SK-N-SH (cell line): ENCODE measurements around the gene SLC24A4. TPM values are rescaled to one million over a fixed set of nuclear protein-coding genes. Genes with fewer than 3 reads are reported as not detected.

Experiments
- CTCF ChIA-PET: fragments of 300-600, 350-600 bp; formaldehyde crosslinking; extraction: SDS; loops from one replicate; lab custom pipeline; 2021; lab: Yijun Ruan, JAX
- POLR2A ChIA-PET: fragments of 350-600 bp; sonication (Branson Sonifier 250); formaldehyde crosslinking; extraction: SDS; loops from one replicate; lab custom pipeline; 2020; ENCODE audit warnings: antibody characterized with exemption, inconsistent platforms; lab: Yijun Ruan, JAX
- DNase-seq: peaks from one replicate; pipeline ENCODE4 v3.0.0; 2012
- H2AFZ ChIP-seq: fragments of 200-600 bp; sonication (generic); 2 replicates; pipeline ENCODE4 v1.8.1; 2016; ENCODE audit warnings: antibody characterized with exemption, mild to moderate bottlenecking, low read depth
- H3F3A ChIP-seq: fragments of 200-600 bp; sonication (generic); replicated peaks from 2 replicates; pipeline ENCODE3; 2016; ENCODE audit warnings: antibody characterized with exemption, mild to moderate bottlenecking; ENCODE audit not compliant: insufficient read depth
- H3K27ac ChIP-seq, 2 experiments: fragments of 200-500 bp in 1 of 2; fragments of 200-600 bp in 1 of 2; sonication (Bioruptor generic) in 1 of 2; sonication (generic), shearing (Covaris generic) in 1 of 2; 2 replicates each; pipeline versions ENCODE4 v1.5.1 to v1.6.1; 2014 to 2016; ENCODE audit warnings: low read depth in 2 of 2, inconsistent platforms in 1 of 2, low read length in 1 of 2, mild to moderate bottlenecking in 1 of 2, mixed read lengths in 1 of 2
- H3K27me3 ChIP-seq: fragments of 200-600 bp; sonication (generic), shearing (Covaris generic); 2 replicates; pipeline ENCODE4 v1.6.1; 2016; ENCODE audit warnings: mixed run types; ENCODE audit not compliant: insufficient read depth
- H3K36me3 ChIP-seq, 2 experiments: fragments of 200-500 bp in 1 of 2; fragments of 200-600 bp in 1 of 2; sonication (Bioruptor generic) in 1 of 2; sonication (generic) in 1 of 2; replicated peaks in 1 of 2; 2 replicates each; pipeline versions ENCODE3 to v1.5.1; 2014 to 2016; ENCODE audit warnings: low read length in 1 of 2, mild to moderate bottlenecking in 1 of 2; ENCODE audit not compliant: insufficient read depth in 2 of 2, control insufficient read depth in 1 of 2
- H3K4me1 ChIP-seq, 2 experiments: fragments of 200-500 bp in 1 of 2; fragments of 200-600 bp in 1 of 2; sonication (Bioruptor generic) in 1 of 2; sonication (generic), shearing (Covaris generic) in 1 of 2; 2 replicates each; pipeline versions ENCODE4 v1.5.1 to v1.6.1; 2014 to 2016; ENCODE audit warnings: low read depth in 1 of 2, low read length in 1 of 2, mixed run types in 1 of 2; ENCODE audit not compliant: insufficient read depth in 2 of 2, control insufficient read depth in 1 of 2
- H3K4me2 ChIP-seq: fragments of 200-600 bp; sonication (generic), shearing (Covaris generic); 2 replicates; pipeline ENCODE4 v1.6.1; 2017; ENCODE audit warnings: mixed run types
- H3K4me3 ChIP-seq, 2 experiments: fragments of 200-500 bp in 1 of 2; fragments of 200-600 bp in 1 of 2; sonication (Bioruptor generic) in 1 of 2; sonication (generic), shearing (Covaris generic) in 1 of 2; 2 replicates each; pipeline versions ENCODE4 v1.5.1 to v1.8.1; 2014 to 2016; ENCODE audit warnings: low read depth in 2 of 2, inconsistent platforms in 1 of 2, low read length in 1 of 2, mild to moderate bottlenecking in 1 of 2, mixed read lengths in 1 of 2, moderate library complexity in 1 of 2
- H3K79me2 ChIP-seq: fragments of 200-600 bp; sonication (generic); 2 replicates; pipeline ENCODE4 v1.8.1; 2017; ENCODE audit warnings: mild to moderate bottlenecking; ENCODE audit not compliant: insufficient read depth
- H3K9ac ChIP-seq: fragments of 200-600 bp; sonication (generic); 2 replicates; pipeline ENCODE4 v1.6.1; 2017; ENCODE audit warnings: mixed run types
- H3K9me2 ChIP-seq: fragments of 200-600 bp; sonication (generic); 2 replicates; pipeline ENCODE4 v1.6.1; 2017; ENCODE audit warnings: mixed run types
- H3K9me3 ChIP-seq: fragments of 200-600 bp; sonication (generic); 2 replicates; pipeline ENCODE4 v1.6.1; 2017; ENCODE audit warnings: mixed run types, mild to moderate bottlenecking, moderate library complexity
- H4K20me1 ChIP-seq: fragments of 200-600 bp; sonication (generic); 2 replicates; pipeline ENCODE4 v1.6.1; 2017; ENCODE audit warnings: mild to moderate bottlenecking, mixed run types; ENCODE audit not compliant: insufficient read depth
- EP300 ChIP-seq, 2 experiments: IDR thresholded peaks; 2 replicates each; pipeline versions ENCODE4 v1.4.0 to v1.6.1; 2012; ENCODE audit warnings: borderline replicate concordance in 1 of 2, low read depth in 1 of 2, low read length in 1 of 2
- FOSL2 ChIP-seq: IDR thresholded peaks from 2 replicates; pipeline ENCODE4 v1.4.0; 2012; ENCODE audit warnings: low read depth, mild to moderate bottlenecking, moderate library complexity, borderline replicate concordance
- FOXJ3 ChIP-seq: sonication (generic); formaldehyde crosslinking; IDR thresholded peaks from 2 replicates; pipeline ENCODE4 v1.5.1; 2020; ENCODE audit warnings: mild to moderate bottlenecking, missing genetic modification reagents
- FOXM1 ChIP-seq: IDR thresholded peaks from 2 replicates; pipeline ENCODE4 v1.4.0; 2012; ENCODE audit warnings: low read depth, mild to moderate bottlenecking
- GABPA ChIP-seq: IDR thresholded peaks from 2 replicates; pipeline ENCODE4 v1.4.0; 2012; ENCODE audit warnings: low read depth, mild to moderate bottlenecking
- JUND ChIP-seq: IDR thresholded peaks from 2 replicates; pipeline ENCODE4 v1.4.0; 2012
- MEF2A ChIP-seq: IDR thresholded peaks from 2 replicates; pipeline ENCODE4 v1.4.0; 2012; ENCODE audit warnings: low read depth, borderline replicate concordance
- NRF1 ChIP-seq: IDR thresholded peaks from 2 replicates; pipeline ENCODE4 v1.6.1; 2012; ENCODE audit warnings: low read depth, mild to moderate bottlenecking, low read length
- POLR2AphosphoS5 ChIP-seq: IDR thresholded peaks from 2 replicates; pipeline ENCODE4 v1.6.1; 2012; ENCODE audit warnings: low read depth, low read length
- RAD21 ChIP-seq: IDR thresholded peaks from 2 replicates; pipeline ENCODE4 v1.6.1; 2012; ENCODE audit warnings: mild to moderate bottlenecking, low read length
- RCOR1 ChIP-seq: fragments of 150-350 bp; IDR thresholded peaks from 2 replicates; pipeline ENCODE4 v1.6.1; 2017; ENCODE audit warnings: antibody characterized with exemption, low read length
- RFX5 ChIP-seq: IDR thresholded peaks from 2 replicates; pipeline ENCODE4 v1.6.1; 2012; ENCODE audit warnings: mild to moderate bottlenecking, improper control_type of control experiment, low read length
- SIN3A ChIP-seq: IDR thresholded peaks from 2 replicates; pipeline ENCODE4 v1.6.1; 2012; ENCODE audit warnings: low read depth, mild to moderate bottlenecking, low read length, moderate library complexity, borderline replicate concordance
- TCF12 ChIP-seq: IDR thresholded peaks from 2 replicates; pipeline ENCODE4 v1.4.0; 2012
- WGBS: methylation state at CpG from one replicate; pipeline ENCODE4 v1.1.6; 2017; ENCODE audit warnings: low lambda C conversion rate; 5-methylcytosine and 5-hydroxymethylcytosine counted together
- polyA plus RNA-seq, 3 experiments: library from polyadenylated mRNA; depleted of rRNA; stranded (reverse); fragments of >200 nt; gene quantifications; 2 replicates each; pipeline ENCODE4 v1.2.3, GENCODE V29; 2012
- TF ChIP-seq, protein P1 (sequence below): fragments of 150-350 bp; IDR thresholded peaks from 2 replicates; pipeline ENCODE4 v1.6.1; 2017; ENCODE audit warnings: antibody characterized with exemption, low read length, low read depth, borderline replicate concordance
- TF ChIP-seq, protein P2 (sequence below): fragments of 150-350 bp; IDR thresholded peaks from 2 replicates; pipeline ENCODE4 v1.6.1; 2016; ENCODE audit warnings: mild to moderate bottlenecking, low read depth, low read length
- TF ChIP-seq, protein P3 (sequence below): fragments of 200-600 bp; sonication (generic); IDR thresholded peaks from 2 replicates; pipeline ENCODE4 v1.6.1; 2017; ENCODE audit warnings: antibody characterized with exemption, mild to moderate bottlenecking, moderate library complexity
- TF ChIP-seq, protein P4 (sequence below): IDR thresholded peaks from 2 replicates; pipeline ENCODE4; 2012

SLC24A4 gene
- polyA plus RNA-seq, 1 of the 3 experiments (the other 2 are of a cell fraction): 0.07 TPM

DNA sequence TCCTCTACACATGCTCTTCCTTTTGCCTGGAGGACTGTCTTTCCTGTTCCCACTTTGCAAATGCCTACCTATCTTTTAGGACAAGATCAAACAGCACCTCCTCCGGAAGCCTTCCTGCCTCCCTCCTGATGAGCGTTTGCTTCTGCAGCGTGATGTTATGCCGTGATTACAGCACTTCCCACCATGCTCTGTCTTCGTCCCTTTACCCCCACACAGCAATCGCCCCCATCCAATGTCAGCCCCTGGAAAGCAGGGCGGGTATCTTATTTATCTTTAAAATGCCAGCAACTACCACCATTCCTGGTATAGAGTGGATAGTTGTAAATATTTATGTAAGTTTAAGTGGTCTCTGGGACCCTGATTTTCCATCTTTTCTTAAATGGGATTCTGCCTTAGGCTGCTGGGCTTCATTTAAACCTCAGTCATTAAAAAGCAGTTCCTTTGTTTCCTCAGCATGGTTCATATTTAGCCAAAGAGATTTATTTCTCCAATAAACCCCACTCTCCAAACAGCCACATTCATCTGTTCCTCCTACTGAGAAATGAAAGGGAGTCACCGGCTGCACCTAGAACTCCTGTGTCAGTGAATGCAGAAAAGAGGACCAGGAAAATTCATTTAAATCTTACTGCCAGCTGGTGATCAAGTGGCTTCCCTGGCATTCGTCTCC, 33.8 kb upstream of the SLC24A4 start (continued):
- TF ChIP-seq, protein P1, sequence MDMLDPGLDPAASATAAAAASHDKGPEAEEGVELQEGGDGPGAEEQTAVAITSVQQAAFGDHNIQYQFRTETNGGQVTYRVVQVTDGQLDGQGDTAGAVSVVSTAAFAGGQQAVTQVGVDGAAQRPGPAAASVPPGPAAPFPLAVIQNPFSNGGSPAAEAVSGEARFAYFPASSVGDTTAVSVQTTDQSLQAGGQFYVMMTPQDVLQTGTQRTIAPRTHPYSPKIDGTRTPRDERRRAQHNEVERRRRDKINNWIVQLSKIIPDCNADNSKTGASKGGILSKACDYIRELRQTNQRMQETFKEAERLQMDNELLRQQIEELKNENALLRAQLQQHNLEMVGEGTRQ: no peak
- TF ChIP-seq FOXM1 (no peak), TCF12 (no peak), SIN3A (no peak)

DNA sequence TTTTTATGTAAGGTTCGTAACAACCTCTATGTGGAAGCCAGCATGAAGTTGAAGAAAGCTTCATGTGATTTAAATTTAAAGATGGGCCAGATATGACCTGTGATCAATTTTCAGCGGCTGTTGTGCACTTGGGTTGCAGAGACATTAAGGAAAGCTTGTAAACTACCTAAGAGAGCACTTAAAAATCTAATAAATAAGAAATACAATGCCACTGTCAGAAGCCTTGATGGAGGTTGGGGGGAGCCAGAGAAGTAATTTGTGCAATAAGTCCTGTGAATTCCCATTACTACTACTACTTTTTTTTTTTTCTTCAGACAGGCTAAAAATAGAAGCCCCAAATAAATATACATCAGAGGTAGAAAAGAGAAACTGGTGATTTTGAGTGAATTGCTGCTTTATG, 30.3 kb upstream of the SLC24A4 start:
- H3K9me3 ChIP-seq: no peaks in the 10 kb centered on the region
- CTCF ChIA-PET: no interaction called here

More for the DNA sequence above, 30.3 kb upstream of the SLC24A4 start:
- no peak overlapping the region for H3K4me2 ChIP-seq
- no peak overlapping the region for H3K27ac ChIP-seq
- no peaks in the 10 kb centered on the region for H3K36me3 ChIP-seq
- H3K9ac ChIP-seq: no peak overlapping the region
- no peak overlapping the region for H2AFZ ChIP-seq
- POLR2A ChIA-PET: no interaction called here
- 0% methylated on average over 2 of the region's 2 CpGs for WGBS
- H3K4me1 ChIP-seq: no peaks in the 10 kb centered on the region
- TF ChIP-seq TCF12: no peak
- TF ChIP-seq NRF1: no peak
- TF ChIP-seq POLR2AphosphoS5: no peak
- TF ChIP-seq RCOR1: no peak
- TF ChIP-seq FOSL2: no peak
- TF ChIP-seq GABPA: no peak
- no peak for TF ChIP-seq SIN3A
- no peak for TF ChIP-seq MEF2A
- no peak for TF ChIP-seq FOXM1
- TF ChIP-seq, protein P2, sequence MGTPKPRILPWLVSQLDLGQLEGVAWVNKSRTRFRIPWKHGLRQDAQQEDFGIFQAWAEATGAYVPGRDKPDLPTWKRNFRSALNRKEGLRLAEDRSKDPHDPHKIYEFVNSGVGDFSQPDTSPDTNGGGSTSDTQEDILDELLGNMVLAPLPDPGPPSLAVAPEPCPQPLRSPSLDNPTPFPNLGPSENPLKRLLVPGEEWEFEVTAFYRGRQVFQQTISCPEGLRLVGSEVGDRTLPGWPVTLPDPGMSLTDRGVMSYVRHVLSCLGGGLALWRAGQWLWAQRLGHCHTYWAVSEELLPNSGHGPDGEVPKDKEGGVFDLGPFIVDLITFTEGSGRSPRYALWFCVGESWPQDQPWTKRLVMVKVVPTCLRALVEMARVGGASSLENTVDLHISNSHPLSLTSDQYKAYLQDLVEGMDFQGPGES: no peak
- TF ChIP-seq EP300 (IDR thresholded peaks at IDR 0.05; ENCODE audit: borderline replicate concordance in 1 of 2, low read depth in 1 of 2, low read length in 1 of 2): no peak
- no peak for TF ChIP-seq RFX5
- no peak for TF ChIP-seq RAD21
- TF ChIP-seq FOXJ3 (CRISPR knock-in tag): no peak
- TF ChIP-seq, protein P3, sequence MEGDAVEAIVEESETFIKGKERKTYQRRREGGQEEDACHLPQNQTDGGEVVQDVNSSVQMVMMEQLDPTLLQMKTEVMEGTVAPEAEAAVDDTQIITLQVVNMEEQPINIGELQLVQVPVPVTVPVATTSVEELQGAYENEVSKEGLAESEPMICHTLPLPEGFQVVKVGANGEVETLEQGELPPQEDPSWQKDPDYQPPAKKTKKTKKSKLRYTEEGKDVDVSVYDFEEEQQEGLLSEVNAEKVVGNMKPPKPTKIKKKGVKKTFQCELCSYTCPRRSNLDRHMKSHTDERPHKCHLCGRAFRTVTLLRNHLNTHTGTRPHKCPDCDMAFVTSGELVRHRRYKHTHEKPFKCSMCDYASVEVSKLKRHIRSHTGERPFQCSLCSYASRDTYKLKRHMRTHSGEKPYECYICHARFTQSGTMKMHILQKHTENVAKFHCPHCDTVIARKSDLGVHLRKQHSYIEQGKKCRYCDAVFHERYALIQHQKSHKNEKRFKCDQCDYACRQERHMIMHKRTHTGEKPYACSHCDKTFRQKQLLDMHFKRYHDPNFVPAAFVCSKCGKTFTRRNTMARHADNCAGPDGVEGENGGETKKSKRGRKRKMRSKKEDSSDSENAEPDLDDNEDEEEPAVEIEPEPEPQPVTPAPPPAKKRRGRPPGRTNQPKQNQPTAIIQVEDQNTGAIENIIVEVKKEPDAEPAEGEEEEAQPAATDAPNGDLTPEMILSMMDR: no peak
- TF ChIP-seq JUND: no peak
- TF ChIP-seq, protein P4, sequence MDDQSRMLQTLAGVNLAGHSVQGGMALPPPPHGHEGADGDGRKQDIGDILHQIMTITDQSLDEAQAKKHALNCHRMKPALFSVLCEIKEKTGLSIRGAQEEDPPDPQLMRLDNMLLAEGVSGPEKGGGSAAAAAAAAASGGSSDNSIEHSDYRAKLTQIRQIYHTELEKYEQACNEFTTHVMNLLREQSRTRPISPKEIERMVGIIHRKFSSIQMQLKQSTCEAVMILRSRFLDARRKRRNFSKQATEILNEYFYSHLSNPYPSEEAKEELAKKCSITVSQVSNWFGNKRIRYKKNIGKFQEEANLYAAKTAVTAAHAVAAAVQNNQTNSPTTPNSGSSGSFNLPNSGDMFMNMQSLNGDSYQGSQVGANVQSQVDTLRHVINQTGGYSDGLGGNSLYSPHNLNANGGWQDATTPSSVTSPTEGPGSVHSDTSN: no peak
- TF ChIP-seq, all 33 proteins: peak for 0
- no peak for DNase-seq
- Histone ChIP-seq H3K79me2 (no peaks in the 10 kb centered on the region), H3K9me2 (no peaks in the 10 kb centered on the region), H3K27me3 (peaks cover 69% of the 10 kb centered on the region), H4K20me1 (no peaks in the 10 kb centered on the region), H3K4me3 (no peak overlapping the region), H3F3A (no peaks in the 10 kb centered on the region)
